Posterior cingulate gyrus (tissue), 11 donors: ENCODE results near the gene STRN.
"Not testable (repeated sequence)": the region's sequence is repeated elsewhere in the genome, so short reads cannot be mapped to it uniquely, and the experiment has no call there.

Experiments used
- DNase-seq, 10 donors: peaks; one replicate each; pipeline versions ENCODE4 v3.0.0 to v3.0.0-alpha.2; 2020 to 2021; ENCODE audit warnings: mixed read lengths in 3 of 10
- intact Hi-C: fragments of 100-400 bp; cut with DNase I; formaldehyde crosslinking; loops from one replicate; pipeline ENCODE4 v1.15.1; 2023

Gene STRN

GRCh38 chr2:36918307-36918706 lies 48.0 kb downstream of the STRN start:
- intact Hi-C loops: loop anchor here (5.0 kb wide), 1 partner anchor 136 kb away; no protein-coding TSS in a partner anchor
- no peak for DNase-seq

- intact Hi-C loops: loop anchor here (5.0 kb wide), 1 partner anchor 133 kb away; no protein-coding TSS in a partner anchor
- no peak for DNase-seq
These were observed 50.7 kb downstream of the STRN start for GRCh38 chr2:36915627-36916026.

- intact Hi-C loops: no loop called here
These were observed 53.6 kb downstream of the STRN start for GRCh38 chr2:36912695-36913094.

GRCh38 chr2:36911012-36911411 lies 55.3 kb downstream of the STRN start:
- intact Hi-C loops: no loop called here
- DNase-seq: no peak

More at GRCh38 chr2:36912695-36913094, 53.6 kb downstream of the STRN start:
- DNase-seq: no peak

GRCh38 chr2:36906277-36906676 lies 60.1 kb downstream of the STRN start:
- intact Hi-C loops: no loop called here

GRCh38 chr2:36904636-36905035 lies 61.7 kb downstream of the STRN start:
- intact Hi-C loops: loop anchor here (5.0 kb wide), 1 partner anchor 63 kb away; the partner anchor contains the start of gene STRN

More at GRCh38 chr2:36906277-36906676, 60.1 kb downstream of the STRN start:
- no peak for DNase-seq

GRCh38 chr2:36902385-36903120 lies 63.8 kb downstream of the STRN start:
- DNase-seq: no peak
- intact Hi-C loops: loop anchor here (5.0 kb wide), 1 partner anchor 65 kb away; the partner anchor contains the start of gene STRN

More at GRCh38 chr2:36904636-36905035, 61.7 kb downstream of the STRN start:
- no peak for DNase-seq

GRCh38 chr2:36892805-36893204 lies 73.5 kb downstream of the STRN start:
- intact Hi-C loops: no loop called here
- no peak for DNase-seq

GRCh38 chr2:36889795-36890194 lies 76.5 kb downstream of the STRN start:
- intact Hi-C loops: no loop called here
- DNase-seq: no peak

- DNase-seq, intact Hi-C loops: not testable (repeated sequence)
These were observed 79.2 kb downstream of the STRN start for GRCh38 chr2:36887095-36887494.

GRCh38 chr2:36886664-36887063 lies 79.7 kb downstream of the STRN start:
- intact Hi-C loops: no loop called here
- no peak for DNase-seq

GRCh38 chr2:36885605-36886004 lies 80.7 kb downstream of the STRN start:
- intact Hi-C loops: no loop called here

GRCh38 chr2:36882532-36882931 lies 83.8 kb downstream of the STRN start:
- DNase-seq: no peak
- intact Hi-C loops: no loop called here

More at GRCh38 chr2:36885605-36886004, 80.7 kb downstream of the STRN start:
- no peak for DNase-seq

GRCh38 chr2:36881816-36882215 lies 84.5 kb downstream of the STRN start:
- DNase-seq: no peak

GRCh38 chr2:36878429-36878828 lies 87.9 kb downstream of the STRN start:
- no peak for DNase-seq
- intact Hi-C loops: no loop called here

More at GRCh38 chr2:36881816-36882215, 84.5 kb downstream of the STRN start:
- intact Hi-C loops: no loop called here

GRCh38 chr2:36871068-36871707 lies 95.1 kb downstream of the STRN start:
- DNase-seq: no peak
- intact Hi-C loops: no loop called here

- no peak for DNase-seq
- intact Hi-C loops: no loop called here
These were observed 96.7 kb downstream of the STRN start for GRCh38 chr2:36869606-36870005.

GRCh38 chr2:36861896-36862295 lies 104.4 kb downstream of the STRN start:
- intact Hi-C loops: no loop called here

GRCh38 chr2:36859366-36859792 lies 107.0 kb downstream of the STRN start:
- intact Hi-C loops: no loop called here
- DNase-seq: no peak

More at GRCh38 chr2:36861896-36862295, 104.4 kb downstream of the STRN start:
- DNase-seq: no peak

- no peak for DNase-seq
- intact Hi-C loops: no loop called here
These were observed 107.6 kb downstream of the STRN start for GRCh38 chr2:36858551-36859365.

GRCh38 chr2:36857713-36858112 lies 108.6 kb downstream of the STRN start:
- intact Hi-C loops: no loop called here

More at GRCh38 chr2:36857713-36858112, 108.6 kb downstream of the STRN start:
- peak in 4 of 10 donors; percentile 15 to 58 (median 21) for DNase-seq
